Embryonic facial prominence (tissue), 1 donor: Measurements from ENCODE around the gene CRYGN.

Experiments used
- DNase-seq: peaks from one replicate; pipeline ENCODE4 v3.0.0-alpha.2; 2016; ENCODE audit errors: extremely low spot score

CRYGN gene

DNA sequence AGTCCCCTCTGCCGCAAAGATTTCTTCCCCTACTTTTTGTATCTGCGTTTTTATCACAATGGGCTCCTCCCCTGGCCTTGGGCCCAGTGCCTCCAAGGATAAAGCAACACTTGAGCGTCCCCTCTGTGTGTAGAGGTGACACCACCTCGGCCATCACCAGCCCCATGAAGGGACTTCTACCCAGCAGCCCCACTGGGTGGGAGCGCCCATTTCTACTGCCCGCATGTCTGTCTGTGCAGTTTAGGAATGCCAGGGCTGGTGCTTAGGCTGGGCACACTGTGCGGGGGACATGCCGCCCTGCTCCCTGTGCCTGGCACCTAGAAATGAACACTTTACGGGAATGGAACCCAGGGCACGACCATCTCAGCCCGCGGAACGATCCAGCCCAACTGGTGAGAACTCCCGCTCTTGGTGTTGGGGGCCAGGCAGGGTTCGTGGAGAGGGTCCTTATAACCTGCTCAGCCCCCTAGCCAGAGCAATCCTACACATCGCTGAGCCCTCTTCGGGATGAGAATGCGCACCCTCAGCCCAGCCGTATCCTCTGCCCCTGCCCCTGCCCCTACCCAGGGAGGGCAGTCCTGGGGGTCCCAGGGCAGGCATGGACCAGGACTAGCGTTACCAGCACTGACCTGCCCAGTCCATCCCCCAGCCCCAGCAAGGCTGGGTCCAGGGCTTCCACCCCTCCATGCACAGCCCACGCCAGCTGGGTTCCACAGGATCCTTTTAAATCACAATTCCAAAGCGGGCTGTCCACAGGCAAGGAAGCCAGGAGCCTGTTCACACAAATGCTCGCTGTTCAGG is 12.8 kb downstream of the CRYGN start:
- no peak for DNase-seq

DNA sequence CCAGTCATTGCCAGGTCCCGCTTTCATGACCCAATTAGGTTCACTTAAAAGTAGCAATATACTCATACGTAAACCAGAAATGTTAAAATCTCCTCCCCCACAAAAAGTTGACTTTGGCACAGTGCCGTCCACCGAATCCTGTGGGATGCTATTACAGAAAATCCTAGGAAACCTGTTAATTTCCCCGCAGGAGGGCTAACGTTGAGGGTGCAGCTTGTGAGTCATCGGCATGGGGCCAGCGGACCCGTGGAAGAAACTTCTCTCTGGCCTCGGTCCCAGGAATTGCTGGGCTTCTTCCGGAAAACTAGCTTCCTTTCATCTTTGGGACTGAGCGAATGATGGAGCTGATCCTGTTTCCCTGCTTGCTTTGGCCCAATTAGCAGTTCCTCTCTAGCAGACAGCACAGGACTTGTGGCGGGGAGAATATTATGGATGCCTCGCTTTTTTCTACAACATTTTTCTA is 13.5 kb downstream of the CRYGN start:
- no peak for DNase-seq

DNA sequence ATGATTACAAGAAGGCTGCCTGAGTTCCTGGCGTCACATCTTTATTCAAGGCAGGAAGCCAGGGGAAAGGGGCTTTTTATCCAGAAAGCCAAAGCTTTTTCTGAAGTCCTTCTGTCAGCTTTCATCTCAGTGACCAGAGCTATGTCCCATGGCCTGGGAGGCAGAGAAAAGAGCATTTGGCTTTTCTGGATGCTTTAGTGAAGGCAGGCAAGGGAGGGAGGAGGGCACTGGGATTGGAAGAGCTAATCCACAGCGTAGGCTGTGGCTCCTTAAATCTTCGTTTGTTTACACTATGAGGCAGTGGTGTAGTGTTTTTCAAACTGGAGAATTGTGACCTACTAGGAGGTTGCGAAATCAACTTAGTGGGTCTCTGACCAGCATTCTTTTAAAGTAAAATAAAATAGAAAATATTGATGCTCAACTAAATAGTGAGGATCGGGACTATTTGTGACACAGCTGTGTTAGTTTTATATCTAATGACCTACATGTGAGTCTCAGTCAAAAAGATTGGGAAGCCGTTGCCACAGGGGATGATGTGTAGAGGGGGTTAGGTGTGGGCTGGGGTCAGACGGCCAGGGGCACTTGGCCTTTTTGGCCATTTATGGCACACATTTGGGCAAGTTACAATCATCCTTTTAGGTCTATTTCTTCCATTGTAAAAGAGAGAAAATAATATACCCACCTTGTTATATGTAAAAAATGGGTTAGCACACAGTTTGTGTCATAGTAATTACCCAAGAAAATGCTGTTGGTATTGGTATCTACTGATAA is 14.1 kb downstream of the CRYGN start:
- no peak for DNase-seq

DNA sequence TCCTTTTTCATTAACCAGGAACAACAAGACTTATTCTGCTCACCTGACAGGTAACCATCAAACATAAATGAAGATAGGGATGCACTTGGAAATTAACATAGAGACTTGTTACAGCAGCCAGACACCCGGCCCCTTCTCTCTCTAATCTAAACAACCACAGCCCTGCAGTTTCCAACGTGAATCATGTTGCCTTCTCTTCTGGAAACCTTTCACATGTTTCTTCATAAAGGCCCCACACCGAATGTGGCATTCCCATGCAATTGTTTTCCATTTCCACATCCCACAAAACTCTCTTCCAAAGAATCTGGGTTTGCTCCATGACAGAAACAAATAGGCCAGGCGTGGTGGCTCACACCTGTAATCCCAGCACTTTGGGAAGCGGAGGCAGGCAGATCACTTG is 15.1 kb downstream of the CRYGN start:
- no peak for DNase-seq

GRCh38 chr7:151423936-151424335 is 16.0 kb downstream of the CRYGN start:
- DNase-seq: no peak

- DNase-seq: no peak
Observed at GRCh38 chr7:151423226-151423625, 16.7 kb downstream of the CRYGN start.

DNA sequence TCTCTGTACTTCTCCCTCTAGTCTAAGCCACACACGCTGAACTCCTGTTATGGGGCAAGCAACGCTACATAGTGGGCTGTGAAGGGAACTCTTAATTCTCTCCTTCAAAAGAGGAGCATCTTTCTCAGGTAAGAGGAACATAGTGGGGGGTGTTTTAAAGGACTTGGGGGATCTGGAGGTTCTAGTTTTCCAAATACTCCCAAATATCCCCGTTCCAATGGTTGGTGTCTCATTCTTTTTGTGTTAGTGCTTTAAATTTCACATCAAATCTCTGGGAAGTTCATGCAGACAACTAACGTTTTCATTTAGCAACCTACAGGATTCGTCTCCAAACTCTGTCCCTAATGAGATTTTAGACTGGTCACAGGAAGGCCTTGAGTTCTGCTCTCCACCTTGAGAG is 17.7 kb downstream of the CRYGN start:
- no peak for DNase-seq

- no peak for DNase-seq
Observed at GRCh38 chr7:151420144-151420543, 19.8 kb downstream of the CRYGN start.

DNA sequence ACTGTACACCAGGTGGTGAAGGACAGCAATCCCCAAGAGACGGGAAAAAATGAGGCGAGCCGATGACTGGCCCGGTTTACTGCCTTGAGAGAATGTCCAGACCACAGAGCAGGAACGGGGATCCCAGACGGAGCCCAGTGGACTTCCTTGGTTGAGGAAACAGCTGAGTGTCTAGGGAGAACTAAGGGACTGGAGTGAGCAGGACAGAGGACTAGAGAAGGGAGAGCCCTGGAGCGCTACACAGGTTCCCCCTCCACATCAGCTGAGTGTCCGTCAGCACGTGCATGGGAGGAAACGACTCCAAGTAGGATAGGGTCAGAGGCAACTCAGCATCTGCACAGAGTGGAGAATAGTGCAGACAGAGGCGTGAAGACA is 23.0 kb downstream of the CRYGN start:
- DNase-seq: no peak

DNA sequence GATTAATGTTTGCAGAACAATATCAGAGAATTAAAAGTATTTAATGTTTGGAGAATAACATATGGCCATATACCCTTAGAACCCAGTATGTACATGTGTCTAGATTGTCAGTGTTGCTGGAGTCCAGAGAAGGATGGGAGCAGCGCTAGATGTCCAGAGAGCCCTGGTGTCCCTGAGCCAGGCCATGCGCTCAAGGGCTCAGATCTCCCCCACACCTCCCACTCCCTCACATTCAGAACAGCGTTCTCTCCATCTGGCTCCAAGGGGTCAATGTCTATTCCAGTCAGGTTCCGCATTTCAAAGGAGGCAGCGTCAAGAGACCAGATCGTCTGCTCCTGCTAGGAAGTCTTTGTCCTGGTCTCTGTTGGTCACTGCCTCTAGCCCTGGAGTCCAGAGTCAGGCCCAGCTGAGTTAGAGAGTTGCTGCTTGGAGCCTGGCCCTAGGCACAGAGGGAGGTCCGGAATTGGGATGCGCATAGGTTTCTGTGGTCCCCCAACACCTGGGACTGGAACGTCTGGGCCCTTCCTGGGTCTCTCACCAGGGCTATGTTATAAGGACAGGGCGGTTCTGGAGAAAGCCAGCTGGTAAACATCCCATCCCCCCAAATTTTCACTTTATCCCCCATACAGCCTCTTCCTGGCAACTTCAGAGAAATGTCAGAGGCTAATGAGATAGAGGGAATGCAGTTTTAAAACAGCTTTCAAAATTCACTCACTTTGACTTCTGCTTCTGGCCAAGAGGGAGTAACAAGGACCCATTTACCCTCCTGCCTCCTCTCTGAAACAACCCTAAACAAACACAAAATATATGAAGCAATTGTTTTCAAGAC is 23.6 kb downstream of the CRYGN start:
- no peak for DNase-seq

DNA sequence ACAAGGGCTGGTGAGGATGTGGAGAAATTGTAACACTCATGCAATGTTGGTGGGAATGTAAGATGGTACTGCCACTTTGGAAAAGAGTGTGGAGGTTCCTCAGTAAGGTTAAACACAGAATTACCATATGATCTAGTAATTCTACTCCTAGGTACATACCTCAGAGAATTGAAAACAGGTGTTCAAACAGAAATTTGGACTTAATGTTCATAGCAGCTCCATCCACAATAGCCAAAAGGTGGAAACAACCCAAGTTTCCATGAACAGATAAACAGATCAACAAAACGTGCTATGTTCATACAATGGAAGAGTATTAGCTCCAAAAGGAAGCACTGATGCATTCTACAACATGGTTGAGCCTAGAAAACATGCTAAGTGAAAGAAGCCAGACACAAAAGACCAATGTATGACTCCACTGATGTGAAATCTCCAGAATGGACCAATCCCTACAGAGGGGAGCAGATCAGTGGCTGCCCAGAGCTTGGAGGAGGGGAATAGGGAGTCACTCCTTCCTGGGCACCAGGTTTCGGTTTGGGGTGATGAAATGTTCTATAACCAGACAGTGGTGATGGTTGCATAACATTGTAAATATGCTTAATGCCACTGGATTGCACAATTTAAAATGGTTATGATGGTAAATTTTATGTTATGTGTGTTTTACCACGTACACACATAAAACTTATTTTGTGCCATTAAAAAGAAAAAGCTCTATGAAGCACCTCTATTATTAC is 24.4 kb downstream of the CRYGN start:
- DNase-seq: no peak

GRCh38 chr7:151413241-151413640 is 26.7 kb downstream of the CRYGN start:
- DNase-seq: no peak

- no peak for DNase-seq
Observed at GRCh38 chr7:151412318-151412717, 27.6 kb downstream of the CRYGN start.

DNA sequence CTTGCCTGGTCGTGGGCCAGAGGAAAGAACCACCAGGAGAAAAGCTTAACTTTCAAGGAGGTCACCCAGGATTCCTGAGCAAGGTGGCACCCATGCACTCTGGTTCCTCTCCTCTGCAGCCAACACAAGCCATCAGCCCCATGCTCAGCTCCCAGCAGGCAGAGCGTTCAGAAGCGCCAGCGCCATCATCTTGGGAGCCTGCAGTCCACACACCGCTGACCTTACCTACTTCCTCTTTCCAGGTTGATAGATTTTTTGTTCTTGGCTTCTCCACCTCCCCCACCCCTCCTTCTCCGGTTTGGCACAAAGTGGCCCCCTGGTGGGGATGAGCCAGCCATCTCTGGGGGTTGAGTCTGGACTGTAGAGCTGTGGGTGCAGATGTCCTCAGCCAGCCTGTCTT is 28.4 kb downstream of the CRYGN start:
- no peak for DNase-seq

GRCh38 chr7:151410405-151411390 is 29.2 kb downstream of the CRYGN start:
- DNase-seq: no peak

- DNase-seq: peak; percentile 59
Observed at GRCh38 chr7:151409667-151410404, 30.1 kb downstream of the CRYGN start, which contains the start of gene WDR86. WDR86 (minus strand) TSS chr7:151410038; CDS start chr7:151409589, 449 bp downstream.

- peak; percentile 37 for DNase-seq
Observed at GRCh38 chr7:151408839-151409666, 30.9 kb downstream of the CRYGN start.

DNA sequence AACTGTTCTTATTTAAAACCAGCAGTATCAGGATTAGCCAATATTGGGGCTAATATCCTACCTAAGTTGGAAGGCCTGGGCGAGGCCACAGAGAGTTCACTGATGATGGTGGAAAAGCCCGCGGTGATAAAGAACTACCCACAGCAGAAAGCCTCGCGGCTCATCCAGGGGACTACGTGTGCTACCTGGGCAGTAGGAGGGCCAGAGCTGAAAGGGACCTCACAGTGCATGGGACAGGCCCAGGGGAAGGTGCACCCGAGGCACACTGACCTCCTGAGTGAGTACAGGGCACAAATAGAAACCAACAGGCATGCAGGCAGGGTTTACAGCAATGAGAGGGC is 31.5 kb downstream of the CRYGN start:
- no peak for DNase-seq
